ENCODE data around the gene PIK3IP1. TPM values are rescaled to one million over a fixed set of nuclear protein-coding genes. Genes with fewer than 3 reads are reported as not detected.

Gene PIK3IP1
- polyA plus RNA-seq, 1 experiment: 11.8 TPM

- no peak for TF ChIP-seq CTCF (IDR thresholded peaks at IDR 0.05; ENCODE audit: insufficient read depth, low read depth, low read length)
- ChIA-PET POLR2A (no interaction called here), CTCF (interaction anchor here (1.7 to 14.0 kb wide), 3 partner anchors 8 to 18 kb away, joined by 6 to 143 read pairs (median 8); partner anchors contain the start of gene PIK3IP1)
- Histone ChIP-seq H3K27me3 (ENCODE audit: control insufficient read depth, insufficient read depth, low read length) (peaks cover 2% of the 10 kb centered on the region; the same call in 1 of the 2 replicates), H3K4me3 (ENCODE audit: low read depth, low read length) (no peak overlapping the region), H3K36me3 (ENCODE audit: control insufficient read depth, insufficient read depth, low read length) (no peaks in the 10 kb centered on the region)
- no peak for DNase-seq (ENCODE audit: low read depth)
Measured at GRCh38 chr22:31300896-31301295, 8.6 kb upstream of the PIK3IP1 start.

- no peaks in the 10 kb centered on the region for H3K36me3 ChIP-seq (ENCODE audit: control insufficient read depth, insufficient read depth, low read length)
- ChIA-PET POLR2A (no interaction called here), CTCF (interaction anchor here (0.7 to 14.0 kb wide), 3 partner anchors 16 to 23 kb away, joined by 3 to 143 read pairs (median 6); no protein-coding TSS in a partner anchor)
- TF ChIP-seq CTCF (IDR thresholded peaks at IDR 0.05; ENCODE audit: insufficient read depth, low read depth, low read length): no peak
- no peak overlapping the region for H3K4me3 ChIP-seq (ENCODE audit: low read depth, low read length)
- DNase-seq (ENCODE audit: low read depth): no peak
- H3K27me3 ChIP-seq (ENCODE audit: control insufficient read depth, insufficient read depth, low read length): peaks cover 2% of the 10 kb centered on the region; the same call in 1 of the 2 replicates
Measured at GRCh38 chr22:31295831-31296657, 3.8 kb upstream of the PIK3IP1 start.

GRCh38 chr22:31295360-31295759 is 3.1 kb upstream of the PIK3IP1 start:
- ChIA-PET CTCF (interaction anchor here (14.0 kb wide), 1 partner anchor 16 kb away, joined by 143 read pairs; no protein-coding TSS in a partner anchor), POLR2A (no interaction called here)
- Histone ChIP-seq H3K4me3 (ENCODE audit: low read depth, low read length) (no peak overlapping the region), H3K36me3 (ENCODE audit: control insufficient read depth, insufficient read depth, low read length) (no peaks in the 10 kb centered on the region), H3K27me3 (ENCODE audit: control insufficient read depth, insufficient read depth, low read length) (peaks cover 2% of the 10 kb centered on the region; the same call in 1 of the 2 replicates)
- DNase-seq (ENCODE audit: low read depth): no peak
- no peak for TF ChIP-seq CTCF (IDR thresholded peaks at IDR 0.05; ENCODE audit: insufficient read depth, low read depth, low read length)

GRCh38 chr22:31291481-31292235 is 630 bp downstream of the PIK3IP1 start:
- ChIA-PET CTCF (interaction anchor here (0.7 to 14.0 kb wide), 7 partner anchors 9 to 189 kb away, joined by 3 to 143 read pairs (median 4); partner anchors contain the start of gene SELENOM), POLR2A (interaction anchor here (0.6 kb wide), 1 partner anchor 346 kb away, joined by 3 read pairs; no protein-coding TSS in a partner anchor)
- Histone ChIP-seq H3K4me3 (ENCODE audit: low read depth, low read length) (peak overlapping the region; percentile 37), H3K27me3 (ENCODE audit: control insufficient read depth, insufficient read depth, low read length) (no peaks in the 10 kb centered on the region), H3K36me3 (ENCODE audit: control insufficient read depth, insufficient read depth, low read length) (peaks cover 5% of the 10 kb centered on the region; the same call in 1 of the 2 replicates)
- no peak for DNase-seq (ENCODE audit: low read depth)
- no peak for TF ChIP-seq CTCF (IDR thresholded peaks at IDR 0.05; ENCODE audit: insufficient read depth, low read depth, low read length)

Data from BJ (cell line).